NK-92 (cell line): ENCODE results near the gene SEMA3F.

ENCODE experiments used
- DNase-seq: peaks from one replicate; lab custom pipeline; 2025; ENCODE audit not compliant: unreplicated experiment; lab: John Stamatoyannopoulos, UW

SEMA3F gene

GRCh38 chr3:50155491-50155878, 361 bp downstream of the SEMA3F start:
- DNase-seq = no peak

GRCh38 chr3:50155891-50156290, 767 bp downstream of the SEMA3F start:
- DNase-seq = no peak

DNA sequence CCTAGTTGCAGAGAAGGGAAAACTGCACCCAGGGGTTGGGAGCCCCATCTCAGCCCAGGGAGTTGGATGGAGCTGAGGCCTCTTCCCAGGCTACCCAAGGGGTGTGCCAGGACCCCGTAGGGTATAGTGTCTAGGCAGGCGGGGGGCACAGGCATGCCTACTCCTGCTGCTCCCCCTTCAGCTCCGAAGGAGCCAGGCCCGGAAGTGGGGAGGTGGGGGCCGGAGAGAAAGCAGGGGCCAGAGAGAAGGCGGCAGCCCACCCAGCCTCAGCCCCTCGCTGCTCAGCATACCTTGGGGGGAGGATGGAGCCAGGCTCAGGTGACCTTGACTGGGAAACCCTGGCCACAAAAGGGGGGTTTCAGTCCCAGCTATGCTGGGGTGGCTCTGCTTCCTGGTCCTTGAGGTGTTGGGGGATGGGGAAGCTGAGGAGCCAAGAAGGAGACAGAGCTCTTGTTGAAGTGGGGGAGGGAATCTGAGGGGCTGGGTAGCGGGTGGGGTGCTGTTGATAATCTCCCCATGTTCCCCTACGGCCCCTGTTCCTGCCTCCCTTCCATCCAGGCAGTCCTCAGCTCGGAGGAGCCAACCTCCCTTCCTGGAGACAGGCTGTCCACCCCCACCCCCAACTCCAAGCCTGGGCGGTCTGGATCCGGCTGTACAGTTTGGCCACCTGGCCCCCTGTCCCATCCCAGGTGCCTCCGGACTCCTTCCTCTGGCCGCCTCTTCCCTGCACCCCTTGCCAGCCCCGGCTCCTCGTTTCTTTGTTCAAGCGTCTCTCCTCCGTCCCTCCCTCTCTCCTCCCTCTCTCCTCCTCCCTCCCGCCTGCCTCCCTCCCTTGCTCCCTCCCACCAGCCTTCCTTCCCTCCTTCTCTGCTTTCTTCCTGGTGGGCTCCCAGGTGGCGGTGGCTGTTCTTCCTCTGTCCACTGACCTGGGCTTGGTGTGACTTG, 1.7 kb downstream of the SEMA3F start:
- DNase-seq = no peak

GRCh38 chr3:50157827-50158529, 2.9 kb downstream of the SEMA3F start:
- no peak for DNase-seq

DNA sequence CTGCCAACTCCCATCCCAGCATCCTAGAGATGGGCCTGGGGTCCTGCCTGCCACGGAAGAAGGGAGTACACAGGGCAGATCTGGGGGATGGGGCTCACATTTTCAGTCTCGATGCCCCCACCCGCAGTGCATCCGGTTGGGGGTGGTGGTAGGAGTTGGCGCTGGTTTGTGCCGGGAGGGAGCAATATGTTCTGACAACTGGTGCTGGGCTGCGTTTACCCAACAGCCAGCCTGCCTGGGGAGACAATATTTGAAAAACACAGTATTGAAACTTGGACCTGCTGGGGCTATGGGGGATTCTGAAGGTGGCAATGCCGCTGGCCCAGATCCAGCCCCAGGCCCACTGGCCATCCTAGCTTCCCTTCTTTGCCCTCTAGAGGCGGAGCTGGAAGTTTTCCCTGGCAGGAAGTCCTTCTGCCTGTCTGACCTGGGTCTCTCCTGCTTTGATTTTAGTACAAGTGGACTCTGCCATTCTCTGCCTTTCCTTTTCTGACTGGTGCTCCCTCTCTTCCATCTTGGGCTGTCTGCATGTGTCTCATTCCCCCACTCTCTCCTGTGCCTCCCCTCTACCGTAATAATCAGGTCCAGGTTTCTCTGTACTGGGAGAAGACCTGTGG, 3.5 kb downstream of the SEMA3F start:
- DNase-seq = no peak

DNA sequence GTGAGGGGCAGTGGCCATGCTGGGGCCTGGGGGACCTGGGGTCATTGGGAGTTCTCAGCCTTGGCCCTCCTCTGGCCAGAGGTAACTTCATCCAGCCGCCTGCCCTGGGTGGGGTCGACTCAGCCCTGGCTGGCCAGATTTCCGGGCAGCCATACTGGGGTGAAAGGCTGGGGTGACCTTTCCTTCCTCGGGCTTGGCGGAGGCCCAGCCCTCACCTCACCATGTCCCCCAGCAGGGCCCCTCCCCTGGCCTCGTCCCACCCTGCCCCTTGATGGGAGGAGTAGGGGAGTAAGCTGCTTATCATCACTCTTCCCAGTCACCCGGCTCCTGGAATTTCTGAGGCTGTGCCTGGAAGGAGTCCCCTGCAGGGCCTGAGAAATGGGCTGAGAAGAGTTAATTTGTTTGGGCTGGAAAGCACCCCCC, 5.4 kb downstream of the SEMA3F start:
- no peak for DNase-seq

- no peak for DNase-seq
These were observed 6.2 kb downstream of the SEMA3F start for GRCh38 chr3:50161320-50161719.

GRCh38 chr3:50162034-50162883, 7.1 kb downstream of the SEMA3F start:
- DNase-seq = no peak

DNA sequence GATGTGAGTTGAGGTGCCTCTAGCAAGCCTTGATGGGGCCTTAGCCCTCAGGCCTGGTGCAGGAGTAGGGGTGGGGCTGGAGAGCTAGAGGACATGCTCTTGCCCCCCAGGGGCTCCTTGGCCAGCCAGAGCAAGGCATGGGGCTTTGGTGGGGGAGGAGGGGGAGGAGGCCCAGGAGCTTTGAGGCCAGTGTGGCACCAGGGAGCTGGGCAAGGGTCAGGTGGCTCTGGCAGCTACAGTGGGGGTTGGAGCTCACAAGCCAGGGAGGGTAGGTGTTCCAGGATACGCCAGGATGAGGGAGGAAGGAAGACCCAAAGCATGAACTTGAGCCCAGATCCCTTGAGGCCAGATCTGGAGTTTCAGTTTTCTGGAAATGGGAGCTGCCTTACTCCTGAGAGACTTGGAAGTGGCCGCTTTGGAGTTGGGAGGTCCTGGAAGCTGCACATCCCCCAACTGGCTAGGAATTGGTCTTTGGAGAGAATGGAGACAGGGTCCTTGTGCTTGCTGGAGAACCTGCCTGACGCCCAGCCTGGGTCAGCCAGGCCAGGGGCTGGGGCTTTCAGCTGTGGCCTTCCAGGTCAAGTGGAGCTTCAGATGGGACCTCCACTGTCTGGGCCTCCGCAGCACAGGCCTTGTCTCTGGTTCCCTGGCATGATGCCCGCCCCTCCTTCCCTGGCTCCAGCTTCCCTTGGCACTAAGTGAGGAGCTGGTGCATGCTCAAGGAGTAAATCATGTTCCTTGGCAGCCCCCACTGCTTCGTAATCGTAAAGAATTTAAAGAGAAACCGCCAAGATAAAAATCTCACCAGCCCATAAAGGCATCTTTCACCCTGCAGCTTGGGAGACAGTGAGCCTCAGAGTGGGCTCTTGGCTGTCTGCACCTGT, 8.7 kb downstream of the SEMA3F start:
- no peak for DNase-seq

- no peak for DNase-seq
These were observed 9.4 kb downstream of the SEMA3F start for GRCh38 chr3:50164481-50164880.

DNA sequence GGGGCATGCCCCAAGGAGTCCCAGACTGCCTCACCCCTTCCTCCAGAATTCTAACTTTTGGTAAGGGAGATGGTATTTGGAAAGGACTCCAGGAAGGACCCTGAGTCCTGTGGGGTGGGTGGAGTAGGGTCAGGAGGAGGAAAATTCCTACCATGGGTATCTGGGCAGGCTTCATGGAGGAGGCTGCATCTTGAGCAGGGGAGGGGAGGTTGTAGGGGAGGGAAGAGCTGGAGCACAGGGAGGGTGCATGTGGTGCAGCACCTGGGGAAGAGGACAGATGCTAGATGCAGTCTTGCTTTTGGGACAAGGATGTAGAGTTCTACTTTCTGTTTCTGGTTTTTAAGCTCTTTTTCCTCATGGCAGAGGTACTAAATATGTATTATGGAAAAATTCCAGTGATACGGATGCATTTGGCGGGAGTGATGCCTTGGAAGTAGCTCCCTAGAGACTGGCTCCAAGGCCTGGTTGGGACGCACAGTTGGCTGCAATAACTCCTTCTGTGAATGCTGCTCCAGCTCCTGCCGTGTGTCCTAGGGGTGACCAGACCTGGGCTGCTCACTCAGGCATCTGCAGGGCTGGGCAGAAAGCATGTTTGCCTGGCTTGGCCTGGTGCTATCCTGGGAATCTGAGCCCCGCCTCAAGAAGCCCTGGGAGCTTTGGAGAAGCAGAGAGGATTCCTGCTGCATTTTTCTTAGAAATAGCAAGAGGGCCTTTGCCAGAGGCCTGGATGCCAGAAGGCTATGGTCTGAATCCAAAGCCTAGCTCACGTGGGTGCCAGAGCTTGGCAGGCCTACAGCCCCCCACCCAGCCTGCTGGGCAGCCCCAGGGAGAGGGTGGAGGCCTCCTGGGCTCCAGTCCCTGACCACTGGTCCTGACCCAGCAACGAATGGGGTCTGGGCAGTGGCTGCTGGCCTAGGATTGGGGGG, 10.1 kb downstream of the SEMA3F start:
- DNase-seq = no peak

GRCh38 chr3:50165910-50166538, 10.9 kb downstream of the SEMA3F start:
- no peak for DNase-seq

DNA sequence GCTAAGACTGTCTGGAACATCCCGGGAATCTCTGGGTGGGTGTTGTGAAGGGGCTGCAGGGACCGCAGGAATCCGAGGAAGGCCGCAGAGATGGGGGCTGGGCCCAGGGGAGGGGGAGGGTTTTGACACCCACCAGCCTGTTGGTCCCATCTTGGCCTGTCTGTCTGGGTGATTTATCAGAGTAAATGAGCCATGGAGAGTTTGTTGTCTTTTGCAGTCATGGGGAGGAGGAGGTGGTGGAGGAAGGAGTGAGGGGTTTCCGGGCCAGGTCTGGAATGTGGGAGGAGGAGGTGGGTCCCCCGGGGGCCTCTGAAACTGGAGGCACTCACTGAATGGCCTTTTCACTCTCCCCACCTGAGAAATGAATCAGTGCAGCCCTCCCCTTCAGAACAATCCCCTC, 11.5 kb downstream of the SEMA3F start:
- DNase-seq = no peak

GRCh38 chr3:50167069-50167840, 12.1 kb downstream of the SEMA3F start:
- DNase-seq = no peak

- no peak for DNase-seq
These were observed 12.7 kb downstream of the SEMA3F start for GRCh38 chr3:50167841-50168209.

DNA sequence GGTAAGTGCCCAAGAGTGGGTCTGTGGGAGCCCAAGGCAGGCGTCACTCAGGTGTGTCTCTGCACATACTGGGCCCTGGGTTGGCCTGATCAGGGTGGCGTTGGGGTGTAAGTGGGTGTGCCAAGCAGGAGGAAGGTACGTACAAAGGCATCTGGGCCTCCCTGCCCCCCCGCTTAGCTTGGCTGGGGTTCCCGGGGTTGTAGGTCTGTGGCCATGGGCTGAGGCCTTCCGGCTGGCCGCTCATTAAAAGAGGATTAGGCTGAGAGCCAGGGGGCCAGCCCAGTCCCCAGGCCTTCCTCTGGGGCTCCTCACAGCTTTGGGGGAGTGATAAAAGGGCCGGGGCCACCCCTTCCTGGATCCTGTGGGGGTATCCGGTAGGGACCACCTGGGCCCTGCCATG, 13.3 kb downstream of the SEMA3F start:
- no peak for DNase-seq

DNA sequence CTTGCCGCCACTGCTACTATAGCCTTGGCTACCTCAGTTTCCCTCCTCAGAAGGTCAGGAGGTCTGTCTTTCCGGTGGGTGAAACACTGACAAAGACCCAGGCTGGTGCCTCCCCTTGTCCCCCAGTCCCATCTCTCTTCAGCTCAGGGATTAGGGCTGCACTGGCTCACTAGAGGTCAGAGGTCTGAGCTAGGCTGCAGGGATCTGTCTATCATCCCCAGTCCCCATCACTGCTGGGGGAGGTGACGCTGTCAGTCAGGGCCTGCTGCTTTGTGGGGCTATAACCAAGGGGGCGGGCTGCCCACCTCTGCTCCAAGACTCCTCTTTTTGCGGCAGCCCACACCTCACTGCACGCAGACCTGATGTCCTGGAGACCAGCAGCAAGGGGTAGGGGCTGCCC, 13.7 kb downstream of the SEMA3F start:
- DNase-seq = no peak
